Measurements from ENCODE around the gene KDM4D.

DNA sequence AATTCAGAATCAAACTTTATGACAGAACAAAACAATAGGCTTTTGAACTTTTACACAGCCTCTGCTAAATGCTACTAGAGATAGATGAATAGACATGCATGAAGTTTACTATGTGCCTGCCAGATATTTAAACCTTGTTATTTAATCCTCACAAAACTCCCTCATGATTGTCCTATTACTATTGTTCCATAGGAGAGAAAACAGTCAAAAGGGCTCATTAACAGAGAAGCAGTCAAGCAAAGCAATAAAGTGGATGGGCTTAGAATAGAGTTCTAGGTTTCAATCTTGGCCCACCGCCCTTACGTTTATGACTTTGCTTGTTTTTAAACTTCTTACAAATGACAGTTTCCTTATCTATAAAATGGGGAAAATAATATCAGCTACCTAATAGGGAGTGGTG is 13.0 kb upstream of the KDM4D start:
- TF ChIP-seq CTCF (conservative IDR thresholded peaks at IDR 0.05; ENCODE audit: low read length) (no peak), EZH2phosphoT487 (IDR thresholded peaks at IDR 0.05; ENCODE audit: borderline replicate concordance) (no peak)

Measured in Loucy (cell line).